GM12892 (cell line): Measurements from ENCODE around the gene CTTN.

ENCODE experiments used
- POLR2A ChIP-seq: IDR thresholded peaks from 2 replicates; pipeline ENCODE4 v1.6.1; 2011; ENCODE audit warnings: low read depth, low read length, control low read depth
- POLR2AphosphoS5 ChIP-seq: IDR thresholded peaks from 2 replicates; pipeline ENCODE4 v1.6.1; 2011; ENCODE audit warnings: low read depth, low read length, control low read depth
- TAF1 ChIP-seq: IDR thresholded peaks from 2 replicates; pipeline ENCODE4 v1.6.1; 2011; ENCODE audit warnings: low read depth, mild to moderate bottlenecking, control low read depth, low read length, borderline replicate concordance

DNA sequence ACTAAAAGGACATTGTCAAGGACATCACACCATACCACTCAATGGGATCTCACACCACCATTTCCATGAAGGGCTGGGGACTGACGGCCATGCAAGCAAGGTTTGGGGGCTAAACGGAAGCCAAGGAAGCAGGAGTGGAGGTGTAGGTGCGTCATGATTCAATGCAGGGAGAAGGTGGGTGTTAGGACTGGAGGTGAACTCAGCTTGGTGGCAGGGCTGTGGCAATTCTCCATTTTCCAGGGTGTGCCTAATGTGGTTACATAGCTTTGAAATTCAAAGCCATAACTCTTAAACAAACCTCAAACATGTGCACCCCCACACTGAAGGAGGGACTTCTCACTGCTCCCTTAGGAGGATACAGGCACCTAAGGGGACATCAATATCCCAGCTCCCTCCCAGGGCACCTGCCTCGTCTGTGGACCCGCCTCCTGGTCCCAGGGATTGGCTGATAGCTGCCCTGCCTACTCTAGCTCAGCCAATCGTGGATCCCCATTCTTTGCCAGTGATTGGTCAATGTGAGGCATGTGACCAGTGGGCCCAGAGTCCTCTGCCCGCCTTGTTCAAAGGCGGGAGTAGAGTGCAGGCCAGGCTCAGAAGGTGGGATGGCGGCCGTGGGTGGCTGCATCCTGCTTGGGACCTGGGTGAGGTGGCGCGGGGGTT is 64.6 kb downstream of the CTTN start:
- TF ChIP-seq POLR2AphosphoS5 (no peak), POLR2A (no peak), TAF1 (no peak)
